Ascending aorta (tissue), 2 donors: ENCODE data around the gene PDP2. TPM values are rescaled to one million over a fixed set of nuclear protein-coding genes. Genes with fewer than 3 reads are reported as not detected.

ENCODE experiments used
- DNase-seq, 2 donors: peaks; one replicate each; pipeline ENCODE4 v3.0.0-alpha.2; 2019; ENCODE audit warnings: low spot score in 2 of 2
- H3K27ac ChIP-seq, 2 donors: fragments of 200-600 bp; sonication (generic); one replicate each; pipeline ENCODE4 v1.5.1; 2016 to 2017; ENCODE audit warnings: mild to moderate bottlenecking in 1 of 2
- H3K27me3 ChIP-seq: fragments of 200-600 bp; sonication (generic); one replicate; pipeline ENCODE4 v1.5.1; 2017
- H3K36me3 ChIP-seq, 2 donors: fragments of 200-600 bp; sonication (generic); one replicate each; pipeline ENCODE4 v1.5.1; 2016
- H3K4me1 ChIP-seq, 2 donors: fragments of 200-600 bp; sonication (generic); one replicate each; pipeline ENCODE4 v1.5.1; 2016 to 2017; ENCODE audit warnings: mild to moderate bottlenecking in 1 of 2
- H3K4me3 ChIP-seq, 2 donors: fragments of 200-600 bp; sonication (generic); one replicate each; pipeline ENCODE4 v1.5.1; 2016 to 2017; ENCODE audit warnings: mild to moderate bottlenecking in 1 of 2
- H3K9me3 ChIP-seq, 2 donors: fragments of 200-600 bp; sonication (generic); one replicate each; pipeline ENCODE4 v1.5.1; 2016
- CTCF ChIP-seq, 3 experiments: fragments of 200-600 bp in 2 of 3; fragments of 450-650 bp in 1 of 3; sonication (generic) in 2 of 3; IDR thresholded peaks; one replicate each; pipeline ENCODE4 v1.5.1; 2016 to 2019; ENCODE audit warnings: antibody characterized with exemption in 3 of 3, mild to moderate bottlenecking in 1 of 3, moderate library complexity in 1 of 3
- intact Hi-C: fragments of 100-400 bp; cut with DNase I; formaldehyde crosslinking; loops from one replicate; pipeline ENCODE4 v1.15.1; 2023
- total RNA-seq: library from RNA; depleted of rRNA; stranded (reverse); fragments of >200 nt; gene quantifications from one replicate; pipeline ENCODE4 v1.1.0, GENCODE V29; 2016

PDP2 gene
- total RNA-seq, 1 donor from 2014 or later, result 2.8 TPM

DNA sequence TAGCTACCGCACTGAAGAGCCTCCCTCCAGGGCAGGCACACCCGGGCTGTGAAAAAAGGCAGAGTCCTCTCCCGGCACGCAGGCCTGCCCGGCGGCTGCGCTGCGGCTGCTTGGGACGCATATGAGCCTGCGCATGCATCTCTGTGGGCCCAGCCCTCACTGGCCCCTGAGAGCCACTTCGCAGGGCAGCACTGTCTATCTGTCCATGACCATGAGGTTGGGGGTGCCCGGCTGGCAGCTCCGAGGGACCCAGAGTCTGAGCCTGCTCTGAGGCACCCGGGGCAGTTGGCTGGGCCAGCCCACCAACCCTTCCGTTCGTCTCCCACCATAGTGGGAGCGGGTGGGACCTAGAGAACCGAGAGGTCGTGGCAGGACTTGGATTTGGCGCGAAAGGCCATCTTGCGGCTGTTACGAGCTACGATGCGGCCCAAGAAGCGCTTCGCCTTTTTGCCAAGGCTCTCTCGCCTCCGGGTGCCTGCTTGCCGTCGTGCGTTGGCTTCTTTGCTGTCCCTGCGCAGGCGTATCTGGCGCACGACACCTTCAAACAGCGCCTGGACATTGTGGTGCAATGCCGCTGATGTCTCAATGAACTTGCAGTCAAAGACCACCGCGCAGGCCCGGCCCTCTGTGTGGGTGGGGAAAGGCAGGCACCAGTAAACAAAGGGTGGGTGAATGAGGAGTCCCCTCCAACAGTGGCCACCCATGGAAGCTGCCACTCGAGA, 41.6 kb downstream of the PDP2 start:
- intact Hi-C loops, result loop anchor here (10.0 kb wide), 1 partner anchor 1023 kb away; the partner anchor contains the start of gene LCAT
- H3K36me3 ChIP-seq, result peaks cover 11 to 12% of the 10 kb centered on the region in 2 donors
- no peaks in the 10 kb centered on the region for H3K27me3 ChIP-seq
- no peak for DNase-seq
- peak overlapping the region; percentile 47 to 99 for H3K27ac ChIP-seq
- no peak for TF ChIP-seq CTCF (IDR thresholded peaks at IDR 0.05)
- peaks cover 21 to 35% of the 10 kb centered on the region in 2 donors for H3K4me1 ChIP-seq
- H3K9me3 ChIP-seq, result no peaks in the 10 kb centered on the region
- no peak overlapping the region for H3K4me3 ChIP-seq

- TF ChIP-seq CTCF (IDR thresholded peaks at IDR 0.05), result no peak
- no peaks in the 10 kb centered on the region for H3K27me3 ChIP-seq
- H3K36me3 ChIP-seq, result peaks cover 11 to 12% of the 10 kb centered on the region in 2 donors
- DNase-seq, result peak; percentile 52 to 91
- H3K27ac ChIP-seq, result peak overlapping the region; percentile 84 to 99
- peak overlapping the region; percentile 14 to 93 for H3K4me3 ChIP-seq
- H3K9me3 ChIP-seq, result no peaks in the 10 kb centered on the region
- intact Hi-C loops, result loop anchor here (1.0 to 10.0 kb wide), 2 partner anchors 28 to 1022 kb away; partner anchors contain the start of gene LCAT
- H3K4me1 ChIP-seq, result peaks cover 28 to 48% of the 10 kb centered on the region in 2 donors
These were observed 43.0 kb downstream of the PDP2 start for GRCh38 chr16:66923247-66923731.

DNA sequence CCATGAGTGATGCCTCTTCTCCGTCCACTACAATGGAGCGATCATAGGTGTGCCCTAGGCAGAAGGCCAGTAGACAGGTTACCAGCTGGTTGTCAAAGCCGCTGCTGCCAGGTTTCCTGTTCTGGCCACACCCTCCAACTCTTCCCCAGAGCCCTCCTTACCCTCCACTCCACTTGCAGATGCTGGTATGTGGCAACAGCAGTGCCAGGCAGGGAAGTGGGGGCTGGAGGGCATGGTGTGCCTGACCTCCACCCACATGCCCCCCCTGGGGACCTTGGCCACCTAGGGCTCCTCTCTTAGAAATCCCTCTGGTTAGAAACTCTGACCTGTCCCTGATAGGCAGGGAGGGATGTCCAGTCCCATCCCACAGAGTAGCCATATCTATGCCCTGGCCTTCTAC, 43.6 kb downstream of the PDP2 start:
- no peak for TF ChIP-seq CTCF (IDR thresholded peaks at IDR 0.05)
- Histone ChIP-seq H3K4me1 (peaks cover 28 to 51% of the 10 kb centered on the region in 2 donors), H3K27ac (peak overlapping the region; percentile 84 to 99), H3K9me3 (no peaks in the 10 kb centered on the region), H3K27me3 (no peaks in the 10 kb centered on the region), H3K4me3 (peak overlapping the region; percentile 13 to 93), H3K36me3 (peaks cover 11 to 12% of the 10 kb centered on the region in 2 donors)
- intact Hi-C loops, result loop anchor here (1.0 to 10.0 kb wide), 2 partner anchors 29 to 1021 kb away; partner anchors contain the start of gene LCAT
- DNase-seq, result no peak

GRCh38 chr16:66924527-66925321, 44.4 kb downstream of the PDP2 start:
- no peak for DNase-seq
- intact Hi-C loops, result loop anchor here (1.0 to 10.0 kb wide), 5 partner anchors 10 to 1020 kb away; partner anchors contain the start of genes CIAO2B, CMTM4, LCAT and PDP2
- H3K36me3 ChIP-seq, result peaks cover 11 to 12% of the 10 kb centered on the region in 2 donors
- peak overlapping the region; percentile 84 to 99 for H3K27ac ChIP-seq
- H3K9me3 ChIP-seq, result no peaks in the 10 kb centered on the region
- no peaks in the 10 kb centered on the region for H3K27me3 ChIP-seq
- peak overlapping the region; percentile 59 to 93 for H3K4me3 ChIP-seq
- TF ChIP-seq CTCF (IDR thresholded peaks at IDR 0.05), result peak; percentile 40 to 61 (median 43)
- H3K4me1 ChIP-seq, result peaks cover 28 to 51% of the 10 kb centered on the region in 2 donors

GRCh38 chr16:66925322-66925840, 45.1 kb downstream of the PDP2 start, which contains the start of gene RRAD:
TSS of gene RRAD (minus strand) at chr16:66925535. CDS start at chr16:66925179, 356 bp downstream.
- peak; percentile 50 to 88 for DNase-seq
- Histone ChIP-seq H3K36me3 (peaks cover 11 to 12% of the 10 kb centered on the region in 2 donors), H3K4me1 (peaks cover 28 to 51% of the 10 kb centered on the region in 2 donors), H3K27me3 (no peaks in the 10 kb centered on the region), H3K9me3 (no peaks in the 10 kb centered on the region), H3K27ac (peak within 1 kb of the TSS; percentile 84 to 99), H3K4me3 (peak within 1 kb of the TSS; percentile 59 to 93)
- intact Hi-C loops, result loop anchor here (1.0 to 10.0 kb wide), 5 partner anchors 9 to 1019 kb away; partner anchors contain the start of genes CIAO2B, CMTM4, LCAT and PDP2
- TF ChIP-seq CTCF (IDR thresholded peaks at IDR 0.05), result no peak
